Measurements from ENCODE around the gene PTPRF. TPM values are rescaled to one million over a fixed set of nuclear protein-coding genes. Genes with fewer than 3 reads are reported as not detected.

Gene PTPRF
- total RNA-seq, 1 experiment from 2014 or later = 110 TPM

GRCh38 chr1:43613075-43613942 lies 82.6 kb downstream of the PTPRF start:
- DNase-seq (ENCODE audit: low spot score) = no peak
- no peaks in the 10 kb centered on the region for H3K9me3 ChIP-seq (ENCODE audit: low read depth, low read length, poor library complexity, severe bottlenecking)
- intact Hi-C loops (cut with micrococcal nuclease; ENCODE audit: unreplicated experiment) = no loop called here
- no peaks in the 10 kb centered on the region for H3K4me1 ChIP-seq (ENCODE audit: insufficient read depth, low read length, poor library complexity, severe bottlenecking)
- no TSS peak for BruUV-seq (replicated peaks)
- TF ChIP-seq CTCF (conservative IDR thresholded peaks at IDR 0.05; ENCODE audit: low read depth, low read length) (no peak), EZH2 (IDR thresholded peaks at IDR 0.05; ENCODE audit: borderline replicate concordance, low read depth, low read length, poor library complexity, severe bottlenecking) (no peak)
- ChIA-PET CTCF (no interaction called here), POLR2A (ENCODE audit: low non-redundant PET) (no interaction called here)
- H3K27ac ChIP-seq (ENCODE audit: low read depth, low read length, poor library complexity, severe bottlenecking) = no peak overlapping the region
- H3K27me3 ChIP-seq (replicated peaks; ENCODE audit: insufficient read depth, low read depth, low read length, poor library complexity) = no peaks in the 10 kb centered on the region
- peaks cover 28% of the 10 kb centered on the region for H3K36me3 ChIP-seq (ENCODE audit: insufficient read depth, low read length, poor library complexity, severe bottlenecking)
- H3K4me3 ChIP-seq (ENCODE audit: low read depth, low read length, poor library complexity, severe bottlenecking) = no peak overlapping the region

GRCh38 chr1:43614211-43614610 lies 83.5 kb downstream of the PTPRF start:
- Histone ChIP-seq H3K36me3 (ENCODE audit: insufficient read depth, low read length, poor library complexity, severe bottlenecking) (peaks cover 26% of the 10 kb centered on the region), H3K4me3 (ENCODE audit: low read depth, low read length, poor library complexity, severe bottlenecking) (no peak overlapping the region), H3K27ac (ENCODE audit: low read depth, low read length, poor library complexity, severe bottlenecking) (no peak overlapping the region), H3K9me3 (ENCODE audit: low read depth, low read length, poor library complexity, severe bottlenecking) (no peaks in the 10 kb centered on the region), H3K4me1 (ENCODE audit: insufficient read depth, low read length, poor library complexity, severe bottlenecking) (no peaks in the 10 kb centered on the region), H3K27me3 (replicated peaks; ENCODE audit: insufficient read depth, low read depth, low read length, poor library complexity) (no peaks in the 10 kb centered on the region)
- no TSS peak for BruUV-seq (replicated peaks)
- intact Hi-C loops (cut with micrococcal nuclease; ENCODE audit: unreplicated experiment) = no loop called here
- no peak for DNase-seq (ENCODE audit: low spot score)
- TF ChIP-seq EZH2 (IDR thresholded peaks at IDR 0.05; ENCODE audit: borderline replicate concordance, low read depth, low read length, poor library complexity, severe bottlenecking) (no peak), CTCF (conservative IDR thresholded peaks at IDR 0.05; ENCODE audit: low read depth, low read length) (no peak)
- ChIA-PET CTCF (no interaction called here), POLR2A (ENCODE audit: low non-redundant PET) (no interaction called here)

- intact Hi-C loops (cut with micrococcal nuclease; ENCODE audit: unreplicated experiment) = no loop called here
- no peak overlapping the region for H3K4me3 ChIP-seq (ENCODE audit: low read depth, low read length, poor library complexity, severe bottlenecking)
- H3K27me3 ChIP-seq (replicated peaks; ENCODE audit: insufficient read depth, low read depth, low read length, poor library complexity) = no peaks in the 10 kb centered on the region
- ChIA-PET CTCF (no interaction called here), POLR2A (ENCODE audit: low non-redundant PET) (interaction anchor here (0.6 kb wide), 1 partner anchor 37 kb away, joined by 7 read pairs; no protein-coding TSS in a partner anchor)
- no peak for TF ChIP-seq EZH2 (IDR thresholded peaks at IDR 0.05; ENCODE audit: borderline replicate concordance, low read depth, low read length, poor library complexity, severe bottlenecking)
- TF ChIP-seq CTCF (conservative IDR thresholded peaks at IDR 0.05; ENCODE audit: low read depth, low read length) = no peak
- no peaks in the 10 kb centered on the region for H3K9me3 ChIP-seq (ENCODE audit: low read depth, low read length, poor library complexity, severe bottlenecking)
- DNase-seq (ENCODE audit: low spot score) = no peak
- H3K27ac ChIP-seq (ENCODE audit: low read depth, low read length, poor library complexity, severe bottlenecking) = no peak overlapping the region
- BruUV-seq (replicated peaks) = no TSS peak
- H3K4me1 ChIP-seq (ENCODE audit: insufficient read depth, low read length, poor library complexity, severe bottlenecking) = no peaks in the 10 kb centered on the region
- peaks cover 30% of the 10 kb centered on the region for H3K36me3 ChIP-seq (ENCODE audit: insufficient read depth, low read length, poor library complexity, severe bottlenecking)
Observed at GRCh38 chr1:43614891-43615290, 84.2 kb downstream of the PTPRF start.
